ENCODE results near the gene CCDC169.

GRCh38 chr13:36275190-36276002, 22.2 kb downstream of the CCDC169 start:
- TF ChIP-seq EP300 (IDR thresholded peaks at IDR 0.05) (no peak), CTCF (IDR thresholded peaks at IDR 0.05) (peak in 5 of 6 experiments; percentile 27 to 54 (median 45))
